HepG2 (cell line): ENCODE results near the gene CDC37. TPM values are rescaled to one million over a fixed set of nuclear protein-coding genes. Genes with fewer than 3 reads are reported as not detected.

Experiments used
- ATAC-seq: fragments of 200-7000 bp; cut with Tn5 transposase; 3 replicates; pipeline ENCODE4 v1.9.1; 2020; ENCODE audit warnings: mild to moderate bottlenecking, moderate library complexity
- BruUV-seq: library from RNA; stranded (reverse); fragments of 400-500 nt; replicated peaks from 2 replicates; lab custom pipeline; 2021; lab: Mats Ljungman, UMichigan
- CTCF ChIA-PET: fragments of 300-600 bp; formaldehyde crosslinking; extraction: SDS; loops from one replicate; lab custom pipeline; 2021; ENCODE audit warnings: low total read pairs, inconsistent platforms, low intra/inter-chr PET ratio; lab: Yijun Ruan, JAX
- POLR2A ChIA-PET: fragments of 350-600 bp; sonication (Branson Sonifier 250); formaldehyde crosslinking; loops from one replicate; lab custom pipeline; 2020; ENCODE audit warnings: antibody characterized with exemption, inconsistent platforms; lab: Yijun Ruan, JAX
- DNase-seq: peaks from one replicate; pipeline ENCODE4 v3.0.0-alpha.2; 2015; ENCODE audit warnings: low spot score
- FAIRE-seq: peaks from 3 replicates; lab custom pipeline; 2011; peaks lifted over from hg19 to GRCh38; lab: Jason Lieb, UNC
- H2AFZ ChIP-seq: one replicate; pipeline ENCODE4 v1.6.1; 2011; ENCODE audit warnings: low read length, inconsistent platforms
- H3K27ac ChIP-seq: fragments of 300-600 bp; 3 replicates; pipeline ENCODE4 v1.8.0; 2011; ENCODE audit warnings: mixed run types, mild to moderate bottlenecking, mixed read lengths, low read length, inconsistent platforms; ENCODE audit not compliant: insufficient read depth; ENCODE audit errors: extremely low read length
- H3K27me3 ChIP-seq, 2 experiments: fragments of 200-600 bp in 1 of 2; 2 replicates in 1 of 2; 3 replicates in 1 of 2; pipeline versions ENCODE4 v1.6.0 to v1.8.0; 2011; ENCODE audit warnings: low read length in 2 of 2, mild to moderate bottlenecking in 2 of 2, moderate library complexity in 2 of 2, inconsistent platforms in 1 of 2; ENCODE audit not compliant: insufficient read depth in 2 of 2, control insufficient read depth in 1 of 2
- H3K36me3 ChIP-seq, 2 experiments: fragments of 200-600 bp in 1 of 2; replicated peaks in 1 of 2; 2 replicates in 1 of 2; 3 replicates in 1 of 2; pipeline versions ENCODE4 v1.5.1 to v1.8.0; 2011; ENCODE audit warnings: low read length in 2 of 2, inconsistent platforms in 1 of 2; ENCODE audit not compliant: insufficient read depth in 2 of 2, control insufficient read depth in 1 of 2
- H3K4me1 ChIP-seq: 2 replicates; pipeline ENCODE4 v1.5.1; 2012; ENCODE audit warnings: low read length, inconsistent platforms; ENCODE audit not compliant: insufficient read depth
- H3K4me2 ChIP-seq: 2 replicates; pipeline ENCODE4 v1.6.0; 2011; ENCODE audit warnings: low read depth, low read length, inconsistent platforms
- H3K4me3 ChIP-seq, 3 experiments: fragments of 200-600 bp in 1 of 3; sonication (generic), shearing (Covaris generic) in 1 of 3; replicated peaks in 1 of 3; 2 replicates each; pipeline ENCODE4 v1.5.1; 2011 to 2016; ENCODE audit warnings: low read length in 3 of 3, inconsistent platforms in 2 of 3, low read depth in 2 of 3, mild to moderate bottlenecking in 2 of 3, control low read depth in 1 of 3, mixed read lengths in 1 of 3; ENCODE audit not compliant: insufficient read depth in 1 of 3
- H3K79me2 ChIP-seq: one replicate; pipeline ENCODE4 v1.6.1; 2011; ENCODE audit warnings: low read length, inconsistent platforms; ENCODE audit not compliant: insufficient read depth
- H3K9ac ChIP-seq: 2 replicates; pipeline ENCODE4 v1.6.0; 2011; ENCODE audit warnings: mild to moderate bottlenecking, low read depth, low read length, inconsistent platforms; ENCODE audit not compliant: insufficient read depth
- H3K9me3 ChIP-seq: 2 replicates; pipeline ENCODE4 v1.5.1; 2012; ENCODE audit warnings: mild to moderate bottlenecking, low read length
- H4K20me1 ChIP-seq: 2 replicates; pipeline ENCODE4 v1.6.0; 2011; ENCODE audit warnings: inconsistent platforms, mild to moderate bottlenecking, low read length, moderate library complexity; ENCODE audit not compliant: insufficient read depth
- CHD2 ChIP-seq: IDR thresholded peaks from 2 replicates; pipeline ENCODE4 v1.6.1; 2011; ENCODE audit warnings: low read depth, low read length, improper control_type of control experiment
- RBM22 ChIP-seq: fragments of 200-400 bp; formaldehyde crosslinking; optimal IDR thresholded peaks from 2 replicates; pipeline ENCODE3; 2017; ENCODE audit warnings: mild to moderate bottlenecking, low read length, moderate library complexity
- RFXAP ChIP-seq: sonication (generic); formaldehyde crosslinking; IDR thresholded peaks from 2 replicates; pipeline ENCODE4 v1.4.0; 2020; ENCODE audit warnings: missing genetic modification reagents, borderline replicate concordance
- SMAD3 ChIP-seq: sonication (generic); formaldehyde crosslinking; IDR thresholded peaks from 2 replicates; pipeline ENCODE4 v1.4.0; 2020; ENCODE audit warnings: missing genetic modification reagents
- SMC3 ChIP-seq: IDR thresholded peaks from 2 replicates; pipeline ENCODE4 v1.6.1; 2011; ENCODE audit warnings: low read length, improper control_type of control experiment
- STAG1 ChIP-seq: sonication (generic); formaldehyde crosslinking; IDR thresholded peaks from 2 replicates; pipeline ENCODE4 v1.4.0; 2020; ENCODE audit warnings: missing genetic modification reagents
- TEAD3 ChIP-seq: optimal IDR thresholded peaks from 2 replicates; pipeline ENCODE3; 2016; ENCODE audit warnings: borderline replicate concordance
- U2AF1 ChIP-seq: fragments of 200-400 bp; formaldehyde crosslinking; optimal IDR thresholded peaks from 2 replicates; pipeline ENCODE3; 2017; ENCODE audit warnings: mild to moderate bottlenecking, low read depth, low read length
- ZBTB4 ChIP-seq: sonication (generic); formaldehyde crosslinking; IDR thresholded peaks from 2 replicates; pipeline ENCODE4 v1.4.0; 2020; ENCODE audit warnings: missing genetic modification reagents, mild to moderate bottlenecking, borderline replicate concordance
- ZNF629 ChIP-seq: sonication (generic); formaldehyde crosslinking; conservative IDR thresholded peaks from 2 replicates; pipeline ENCODE4 v1.5.0; 2020; ENCODE audit warnings: missing genetic modification reagents
- WGBS: methylation state at CpG from one replicate; pipeline ENCODE4 v1.1.6; 2017; ENCODE audit warnings: low lambda C conversion rate; 5-methylcytosine and 5-hydroxymethylcytosine counted together
- in situ Hi-C: cut with HindIII; loops from 2 replicates; pipeline ENCODE4 v1.10.0; 2017; ENCODE audit warnings: low pct_unique_long_range_greater_than_20kb; ENCODE audit not compliant: extremely low pct_ligation_motif_present
- intact Hi-C: fragments of 100-400 bp; cut with micrococcal nuclease; formaldehyde crosslinking; loops from one replicate; pipeline ENCODE4 v1.10.0; 2022; ENCODE audit not compliant: unreplicated experiment
- polyA plus RNA-seq, 8 experiments: library from polyadenylated mRNA; depleted of rRNA in 3 of 8; stranded (reverse) in 7 of 8; unstranded in 1 of 8; fragments of >200 nt; fragmentation: Illumina TruSeq in 4 of 8; extraction: Trizol in 4 of 8; gene quantifications; 2 replicates each; pipeline versions ENCODE4 v1.2.1 to v1.2.3, GENCODE V29; 2011 to 2016; ENCODE audit warnings: low read depth in 4 of 8, missing spikeins in 1 of 8, mixed read lengths in 1 of 8; ENCODE audit not compliant: insufficient read depth in 1 of 8
- total RNA-seq, 5 experiments: library from RNA; depleted of rRNA; stranded (reverse); fragments of >200 nt; fragmentation: Illumina TruSeq; extraction: Trizol; gene quantifications; 2 replicates each; pipeline ENCODE4 v1.2.3, GENCODE V29; 2016; ENCODE audit warnings: low read depth in 1 of 5
- TF ChIP-seq, protein P1 (sequence below): sonication (generic); formaldehyde crosslinking; IDR thresholded peaks from 2 replicates; pipeline ENCODE4 v1.5.0; 2020; ENCODE audit warnings: mild to moderate bottlenecking, missing genetic modification reagents, moderate library complexity

CDC37 gene
- total and polyA plus RNA-seq, 2 of the 13 experiments (the other 11 are each of a cell fraction or from before 2014, with no cell fraction given): 158 to 177 TPM

GRCh38 chr19:10392120-10392519 lies 11.2 kb downstream of the CDC37 start:
- in situ Hi-C loops: loop anchor here (5.0 to 10.0 kb wide), 2 partner anchors 120 to 457 kb away; partner anchors contain the start of genes ICAM1 and OLFM2
- intact Hi-C loops: no loop called here
- H4K20me1 ChIP-seq: 0 out of 2 replicates have a peak, but pooled peaks cover 3% of the 10 kb centered on the region
- H3K36me3 ChIP-seq: peaks cover 16 to 50% of the 10 kb centered on the region in 2 experiments; a peak in 4 of 5 replicates
- H2AFZ ChIP-seq: no peak overlapping the region
- no peak overlapping the region for H3K4me2 ChIP-seq
- DNase-seq: no peak
- no peaks in the 10 kb centered on the region for H3K9me3 ChIP-seq
- 98% methylated on average over 6 of the region's 6 CpGs for WGBS
- H3K27me3 ChIP-seq: no peaks in the 10 kb centered on the region
- no peaks in the 10 kb centered on the region for H3K79me2 ChIP-seq
- H3K4me1 ChIP-seq: peaks cover 10% of the 10 kb centered on the region
- FAIRE-seq: no peak
- no peak overlapping the region for H3K27ac ChIP-seq
- no TSS peak for BruUV-seq
- ATAC-seq: no peak
- TF ChIP-seq ZNF629 (CRISPR knock-in tag) (0 out of 2 replicates have a peak, but pooled peaks have one; percentile 48), SMAD3 (CRISPR knock-in tag) (no peak)
- TF ChIP-seq, all 625 proteins: peak for 1
- H3K4me3 ChIP-seq: no peak overlapping the region
- ChIA-PET POLR2A (interaction anchor here (1.6 kb wide), 1 partner anchor 122 kb away, joined by 3 read pairs; the partner anchor contains the start of gene ICAM1), CTCF (interaction anchor here (2.0 kb wide), 1 partner anchor 131 kb away, joined by 6 read pairs; no protein-coding TSS in a partner anchor)
- H3K9ac ChIP-seq: no peak overlapping the region

GRCh38 chr19:10390652-10391286 lies 12.6 kb downstream of the CDC37 start:
- FAIRE-seq: peak; percentile 74
- peak; percentile 64 for DNase-seq
- no peaks in the 10 kb centered on the region for H4K20me1 ChIP-seq
- H3K79me2 ChIP-seq: no peaks in the 10 kb centered on the region
- POLR2A ChIA-PET: interaction anchor here (0.9 to 1.1 kb wide), 3 partner anchors 10 to 132 kb away, joined by 3 read pairs; partner anchors contain the start of gene TYK2
- CTCF ChIA-PET: interaction anchor here (0.6 to 3.8 kb wide), 6 partner anchors 34 to 460 kb away, joined by 3 to 47 read pairs (median 6); partner anchors contain the start of gene ICAM1
- peaks cover 10% of the 10 kb centered on the region for H3K4me1 ChIP-seq
- H3K36me3 ChIP-seq: peaks cover 16 to 44% of the 10 kb centered on the region in 2 experiments; a peak in 4 of 5 replicates
- H3K27me3 ChIP-seq: no peaks in the 10 kb centered on the region
- no peak overlapping the region for H2AFZ ChIP-seq
- no TSS peak for BruUV-seq
- H3K27ac ChIP-seq: no peak overlapping the region
- peak; percentile 66 for ATAC-seq
- 77% methylated on average over 9 of the region's 9 CpGs for WGBS
- H3K9me3 ChIP-seq: no peaks in the 10 kb centered on the region
- intact Hi-C loops (no loop called here), in situ Hi-C loops (loop anchor here (5.0 to 10.0 kb wide), 2 partner anchors 118 to 456 kb away; partner anchors contain the start of genes ICAM1 and OLFM2)
- no peak overlapping the region for H3K4me3 ChIP-seq
- H3K4me2 ChIP-seq: no peak overlapping the region
- H3K9ac ChIP-seq: no peak overlapping the region
- TF ChIP-seq ZBTB4 (CRISPR knock-in tag) (0 out of 2 replicates have a peak, but pooled peaks have one; percentile 27), RBM22 (peak; percentile 75), TEAD3 (CRISPR knock-in tag) (peak; percentile 48), SMC3 (peak; percentile 81), RFXAP (CRISPR knock-in tag) (no peak), STAG1 (CRISPR knock-in tag) (peak; percentile 79), U2AF1 (peak; percentile 63), CHD2 (no peak)
- TF ChIP-seq, protein P1, sequence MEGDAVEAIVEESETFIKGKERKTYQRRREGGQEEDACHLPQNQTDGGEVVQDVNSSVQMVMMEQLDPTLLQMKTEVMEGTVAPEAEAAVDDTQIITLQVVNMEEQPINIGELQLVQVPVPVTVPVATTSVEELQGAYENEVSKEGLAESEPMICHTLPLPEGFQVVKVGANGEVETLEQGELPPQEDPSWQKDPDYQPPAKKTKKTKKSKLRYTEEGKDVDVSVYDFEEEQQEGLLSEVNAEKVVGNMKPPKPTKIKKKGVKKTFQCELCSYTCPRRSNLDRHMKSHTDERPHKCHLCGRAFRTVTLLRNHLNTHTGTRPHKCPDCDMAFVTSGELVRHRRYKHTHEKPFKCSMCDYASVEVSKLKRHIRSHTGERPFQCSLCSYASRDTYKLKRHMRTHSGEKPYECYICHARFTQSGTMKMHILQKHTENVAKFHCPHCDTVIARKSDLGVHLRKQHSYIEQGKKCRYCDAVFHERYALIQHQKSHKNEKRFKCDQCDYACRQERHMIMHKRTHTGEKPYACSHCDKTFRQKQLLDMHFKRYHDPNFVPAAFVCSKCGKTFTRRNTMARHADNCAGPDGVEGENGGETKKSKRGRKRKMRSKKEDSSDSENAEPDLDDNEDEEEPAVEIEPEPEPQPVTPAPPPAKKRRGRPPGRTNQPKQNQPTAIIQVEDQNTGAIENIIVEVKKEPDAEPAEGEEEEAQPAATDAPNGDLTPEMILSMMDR (CRISPR knock-in tag): peak; percentile 89
